HG03460 (cell line): ENCODE results near the gene ZNF883.

ENCODE experiments used
- ATAC-seq: cut with Tn5 transposase; IDR thresholded peaks from one replicate; pipeline ENCODE4 v1.9.1; 2021; ENCODE audit not compliant: unreplicated experiment

The ZNF883 gene

GRCh38 chr9:112921549-112921948 lies 90.4 kb downstream of the ZNF883 start:
- no peak for ATAC-seq

- ATAC-seq: no peak
Measured at GRCh38 chr9:112917987-112918362, 94.0 kb downstream of the ZNF883 start.

GRCh38 chr9:112917047-112917986 lies 94.7 kb downstream of the ZNF883 start:
- no peak for ATAC-seq

GRCh38 chr9:112914524-112914923 lies 97.5 kb downstream of the ZNF883 start:
- no peak for ATAC-seq

GRCh38 chr9:112913326-112913725 lies 98.7 kb downstream of the ZNF883 start:
- ATAC-seq: no peak

- no peak for ATAC-seq
Measured at GRCh38 chr9:112912636-112913035, 99.4 kb downstream of the ZNF883 start.

- no peak for ATAC-seq
Measured at GRCh38 chr9:112911736-112912135, 100.3 kb downstream of the ZNF883 start.
